NCI-H1436 treated with DMSO at 0.1 percent for 48 hours (cell line): ENCODE measurements around the gene CCR6.
"Not testable (repeated sequence)": the region's sequence is repeated elsewhere in the genome, so short reads cannot be mapped to it uniquely, and the experiment has no call there.

Source experiments
- DNase-seq: peaks from one replicate; lab custom pipeline; 2025; lab: John Stamatoyannopoulos, UW

Gene CCR6

GRCh38 chr6:167172011-167172410, 49.1 kb downstream of the CCR6 start:
- DNase-seq = not testable (repeated sequence)

GRCh38 chr6:167177271-167177670, 54.4 kb downstream of the CCR6 start:
- not testable (repeated sequence) for DNase-seq

GRCh38 chr6:167178896-167179655, 56.2 kb downstream of the CCR6 start:
- DNase-seq = not testable (repeated sequence)

- not testable (repeated sequence) for DNase-seq
Observed at GRCh38 chr6:167180086-167180485, 57.2 kb downstream of the CCR6 start.

GRCh38 chr6:167181351-167181750, 58.5 kb downstream of the CCR6 start:
- DNase-seq = not testable (repeated sequence)

GRCh38 chr6:167182913-167183314, 60.0 kb downstream of the CCR6 start:
- DNase-seq = not testable (repeated sequence)

GRCh38 chr6:167185101-167185500, 62.2 kb downstream of the CCR6 start:
- DNase-seq = not testable (repeated sequence)

GRCh38 chr6:167187275-167187674, 64.4 kb downstream of the CCR6 start:
- not testable (repeated sequence) for DNase-seq
